OCI-LY7 (cell line): Measurements from ENCODE around the gene TRAPPC10. TPM values are rescaled to one million over a fixed set of nuclear protein-coding genes. Genes with fewer than 3 reads are reported as not detected.

Experiments
- BruUV-seq: library from RNA; stranded (reverse); fragments of 400-500 nt; replicated peaks from 2 replicates; lab custom pipeline; 2021; lab: Mats Ljungman, UMichigan
- CTCF ChIA-PET: fragments of 300-600 bp; sonication (Branson Sonifier 250); formaldehyde crosslinking; loops from one replicate; lab custom pipeline; 2022; ENCODE audit warnings: antibody characterized with exemption; ENCODE audit not compliant: unreplicated experiment; lab: Charles Lee
- POLR2A ChIA-PET: fragments of 300-600 bp; sonication (Branson Sonifier 250); formaldehyde crosslinking; loops from one replicate; lab custom pipeline; 2022; ENCODE audit warnings: antibody characterized with exemption; lab: Charles Lee
- DNase-seq: peaks from one replicate; pipeline ENCODE4 v3.0.0-alpha.2; 2015; ENCODE audit warnings: low spot score
- H2AFZ ChIP-seq: fragments of 200-600 bp; sonication (generic), shearing (Covaris generic); 2 replicates; pipeline ENCODE4 v1.6.1; 2014; ENCODE audit warnings: mild to moderate bottlenecking, antibody characterized with exemption, low read length, moderate library complexity
- H3K27ac ChIP-seq: fragments of 200-600 bp; sonication (generic); 2 replicates; pipeline ENCODE4 v1.5.1; 2014; ENCODE audit warnings: mixed run types, low read depth, mild to moderate bottlenecking, moderate library complexity, low read length, inconsistent platforms; ENCODE audit not compliant: poor library complexity, severe bottlenecking
- H3K36me3 ChIP-seq: fragments of 200-600 bp; sonication (generic); 2 replicates; pipeline ENCODE4 v1.6.1; 2014; ENCODE audit warnings: mild to moderate bottlenecking, antibody characterized with exemption, low read length, moderate library complexity, mixed read lengths; ENCODE audit not compliant: insufficient read depth
- H3K4me1 ChIP-seq: fragments of 200-600 bp; sonication (generic); 2 replicates; pipeline ENCODE4 v1.5.1; 2014; ENCODE audit warnings: mild to moderate bottlenecking, low read length; ENCODE audit not compliant: insufficient read depth, poor library complexity, severe bottlenecking
- H3K4me2 ChIP-seq: fragments of 200-600 bp; sonication (generic); 2 replicates; pipeline ENCODE4 v1.6.1; 2014; ENCODE audit warnings: mild to moderate bottlenecking, low read length
- H3K4me3 ChIP-seq: fragments of 200-600 bp; sonication (generic); 2 replicates; pipeline ENCODE4 v1.5.1; 2014; ENCODE audit warnings: mild to moderate bottlenecking, low read depth, low read length; ENCODE audit not compliant: poor library complexity, severe bottlenecking
- H3K79me2 ChIP-seq: fragments of 200-600 bp; sonication (generic); 2 replicates; pipeline ENCODE4 v1.6.1; 2016; ENCODE audit warnings: low read depth, mild to moderate bottlenecking, low read length, moderate library complexity, mixed read lengths; ENCODE audit not compliant: insufficient read depth
- H3K9me2 ChIP-seq: fragments of 200-600 bp; sonication (generic); 2 replicates; pipeline ENCODE4 v1.6.1; 2016; ENCODE audit warnings: mild to moderate bottlenecking, low read length, mixed read lengths; ENCODE audit not compliant: insufficient read depth
- H3K9me3 ChIP-seq: fragments of 200-600 bp; sonication (generic); 2 replicates; pipeline ENCODE4 v1.6.1; 2014; ENCODE audit warnings: mild to moderate bottlenecking, mixed run types, low read length, mixed read lengths
- H4K20me1 ChIP-seq: fragments of 200-600 bp; sonication (generic); 2 replicates; pipeline ENCODE4 v1.6.1; 2014; ENCODE audit warnings: mild to moderate bottlenecking, antibody characterized with exemption, low read length, moderate library complexity, mixed read lengths; ENCODE audit not compliant: insufficient read depth
- CTCF ChIP-seq: fragments of 200-600 bp; sonication (generic); conservative IDR thresholded peaks from 2 replicates; pipeline ENCODE4 v1.5.1; 2014; ENCODE audit warnings: mild to moderate bottlenecking, antibody characterized with exemption, low read length, moderate library complexity, mixed read lengths
- EZH2phosphoT487 ChIP-seq: fragments of 200-600 bp; sonication (generic); IDR thresholded peaks from 2 replicates; pipeline ENCODE4 v1.6.1; 2018; ENCODE audit warnings: low read depth, borderline replicate concordance, mild to moderate bottlenecking, mixed run types, antibody characterized with exemption, low read length, moderate library complexity, mixed read lengths
- intact Hi-C: fragments of 100-400 bp; cut with micrococcal nuclease; formaldehyde crosslinking; loops from one replicate; pipeline ENCODE4 v1.10.0; 2022; ENCODE audit not compliant: unreplicated experiment
- total RNA-seq, 2 experiments: library from RNA; depleted of rRNA in 1 of 2; stranded (reverse); fragments of >200 nt in 1 of 2; shearing (Covaris generic) in 1 of 2; gene quantifications; 2 replicates each; pipeline ENCODE4 v1.2.3, GENCODE V29; 2014 to 2022

Gene TRAPPC10
- total RNA-seq, 2 experiments from 2014 or later = 37.4 to 54.7 TPM

- Histone ChIP-seq H3K9me2 (no peaks in the 10 kb centered on the region), H2AFZ (no peak overlapping the region), H3K27ac (no peak overlapping the region), H3K9me3 (no peaks in the 10 kb centered on the region), H4K20me1 (no peaks in the 10 kb centered on the region), H3K79me2 (no peaks in the 10 kb centered on the region), H3K4me2 (no peak overlapping the region), H3K36me3 (peaks cover 51% of the 10 kb centered on the region), H3K4me1 (no peaks in the 10 kb centered on the region), H3K4me3 (no peak overlapping the region)
- BruUV-seq = no TSS peak
- TF ChIP-seq EZH2phosphoT487 = no peak
- ChIA-PET POLR2A (no interaction called here), CTCF (no interaction called here)
- intact Hi-C loops = no loop called here
- no peak for DNase-seq
Observed at GRCh38 chr21:44057960-44058651, 46.0 kb downstream of the TRAPPC10 start.

- peaks cover 55% of the 10 kb centered on the region for H3K36me3 ChIP-seq
- intact Hi-C loops = no loop called here
Observed at GRCh38 chr21:44058652-44058964, 46.5 kb downstream of the TRAPPC10 start.

GRCh38 chr21:44058981-44059380, 46.9 kb downstream of the TRAPPC10 start:
- Histone ChIP-seq H3K79me2 (no peaks in the 10 kb centered on the region), H4K20me1 (no peaks in the 10 kb centered on the region), H3K9me3 (no peaks in the 10 kb centered on the region), H3K4me1 (no peaks in the 10 kb centered on the region), H3K4me3 (no peak overlapping the region), H3K36me3 (peaks cover 58% of the 10 kb centered on the region), H3K9me2 (no peaks in the 10 kb centered on the region), H2AFZ (no peak overlapping the region), H3K27ac (no peak overlapping the region), H3K4me2 (no peak overlapping the region)
- BruUV-seq = no TSS peak
- DNase-seq = no peak
- intact Hi-C loops = no loop called here
- POLR2A ChIA-PET = no interaction called here
- CTCF ChIA-PET = no interaction called here
- no peak for TF ChIP-seq EZH2phosphoT487

More at GRCh38 chr21:44058652-44058964, 46.5 kb downstream of the TRAPPC10 start:
- POLR2A ChIA-PET = no interaction called here
- Histone ChIP-seq H3K4me3 (no peak overlapping the region), H2AFZ (no peak overlapping the region), H3K9me2 (no peaks in the 10 kb centered on the region), H3K4me2 (no peak overlapping the region), H3K27ac (no peak overlapping the region), H3K4me1 (no peaks in the 10 kb centered on the region), H3K9me3 (no peaks in the 10 kb centered on the region), H4K20me1 (no peaks in the 10 kb centered on the region), H3K79me2 (no peaks in the 10 kb centered on the region)
- no peak for TF ChIP-seq EZH2phosphoT487
- TF ChIP-seq CTCF = no peak
- DNase-seq = no peak
- CTCF ChIA-PET = no interaction called here
- BruUV-seq = no TSS peak
